Hepatocyte (in vitro differentiated cells): ENCODE results near the gene KMT2A.
"Not testable (repeated sequence)": the region's sequence is repeated elsewhere in the genome, so short reads cannot be mapped to it uniquely, and the experiment has no call there.

Experiments
- CTCF ChIP-seq: fragments of 200-600 bp; sonication (generic); IDR thresholded peaks from 2 replicates; pipeline ENCODE4 v1.5.1; 2016; ENCODE audit warnings: antibody characterized with exemption, mild to moderate bottlenecking; ENCODE audit not compliant: poor library complexity
- EZH2 ChIP-seq: fragments of 200-600 bp; sonication (generic); IDR thresholded peaks from 2 replicates; pipeline ENCODE4 v1.6.1; 2016; ENCODE audit warnings: antibody characterized with exemption, mild to moderate bottlenecking, borderline replicate concordance
- EZH2phosphoT487 ChIP-seq: fragments of 200-600 bp; sonication (generic); IDR thresholded peaks from one replicate; pipeline ENCODE4 v1.6.1; 2018; ENCODE audit warnings: antibody characterized with exemption, mild to moderate bottlenecking, low read depth, moderate library complexity; ENCODE audit not compliant: unreplicated experiment, severe bottlenecking

- not testable (repeated sequence) for TF ChIP-seq CTCF, EZH2, EZH2phosphoT487
Measured at GRCh38 chr11:118571701-118572060, 135.4 kb downstream of the KMT2A start.
